Vagina (tissue), 2 donors: Measurements from ENCODE around the gene NCK1. TPM values are rescaled to one million over a fixed set of nuclear protein-coding genes. Genes with fewer than 3 reads are reported as not detected.
A peak's percentile ranks its signal among the peaks of the same experiment; 100 is the strongest.

ENCODE experiments used
- DNase-seq, 2 donors: peaks; one replicate each; pipeline ENCODE4 v3.0.0-alpha.2; 2017; ENCODE audit errors: extremely low spot score in 2 of 2
- H3K27ac ChIP-seq: fragments of 200-600 bp; sonication (generic); one replicate; pipeline ENCODE4 v1.5.1; 2019
- H3K27me3 ChIP-seq: fragments of 200-600 bp; sonication (generic); one replicate; pipeline ENCODE4 v1.5.1; 2019
- H3K36me3 ChIP-seq, 2 donors: fragments of 200-600 bp; sonication (generic); one replicate each; pipeline ENCODE4 v1.5.1; 2017 to 2019
- H3K4me1 ChIP-seq: fragments of 200-600 bp; sonication (generic); one replicate; pipeline ENCODE4 v1.5.1; 2019
- H3K4me3 ChIP-seq, 2 donors: fragments of 200-600 bp; sonication (generic); 1 replicate in 1 of 2; 2 replicates in 1 of 2; pipeline ENCODE4 v1.5.1; 2016 to 2019
- H3K9me3 ChIP-seq: fragments of 200-600 bp; sonication (generic); one replicate; pipeline ENCODE4 v1.5.1; 2019
- POLR2A ChIP-seq, 2 donors: fragments of 450-650 bp; IDR thresholded peaks; one replicate each; pipeline ENCODE4 v1.6.1; 2017; ENCODE audit warnings: antibody characterized with exemption in 2 of 2, mild to moderate bottlenecking in 2 of 2, moderate library complexity in 2 of 2
- POLR2AphosphoS5 ChIP-seq, 2 donors: sonication (generic); formaldehyde crosslinking; IDR thresholded peaks; one replicate each; pipeline ENCODE4 v1.9.0; 2017; ENCODE audit warnings: antibody characterized with exemption in 2 of 2, mild to moderate bottlenecking in 2 of 2, low read depth in 1 of 2; ENCODE audit not compliant: insufficient read depth in 1 of 2
- intact Hi-C: fragments of 100-400 bp; cut with DNase I; formaldehyde crosslinking; loops from one replicate; pipeline ENCODE4 v1.15.1; 2023
- total RNA-seq: library from RNA; depleted of rRNA; stranded (reverse); fragments of >200 nt; gene quantifications from one replicate; pipeline ENCODE4 v1.2.3, GENCODE V29; 2016
- TF ChIP-seq, protein P1 (sequence below), 3 experiments: fragments of 450-650 bp in 2 of 3; fragments of 200-600 bp in 1 of 3; sonication (generic) in 1 of 3; IDR thresholded peaks; one replicate each; pipeline ENCODE4 v1.5.1; 2017 to 2019; ENCODE audit warnings: antibody characterized with exemption in 3 of 3, mild to moderate bottlenecking in 2 of 3, moderate library complexity in 2 of 3

Gene NCK1
- total RNA-seq, 1 donor from 2014 or later, result 45.7 TPM

DNA sequence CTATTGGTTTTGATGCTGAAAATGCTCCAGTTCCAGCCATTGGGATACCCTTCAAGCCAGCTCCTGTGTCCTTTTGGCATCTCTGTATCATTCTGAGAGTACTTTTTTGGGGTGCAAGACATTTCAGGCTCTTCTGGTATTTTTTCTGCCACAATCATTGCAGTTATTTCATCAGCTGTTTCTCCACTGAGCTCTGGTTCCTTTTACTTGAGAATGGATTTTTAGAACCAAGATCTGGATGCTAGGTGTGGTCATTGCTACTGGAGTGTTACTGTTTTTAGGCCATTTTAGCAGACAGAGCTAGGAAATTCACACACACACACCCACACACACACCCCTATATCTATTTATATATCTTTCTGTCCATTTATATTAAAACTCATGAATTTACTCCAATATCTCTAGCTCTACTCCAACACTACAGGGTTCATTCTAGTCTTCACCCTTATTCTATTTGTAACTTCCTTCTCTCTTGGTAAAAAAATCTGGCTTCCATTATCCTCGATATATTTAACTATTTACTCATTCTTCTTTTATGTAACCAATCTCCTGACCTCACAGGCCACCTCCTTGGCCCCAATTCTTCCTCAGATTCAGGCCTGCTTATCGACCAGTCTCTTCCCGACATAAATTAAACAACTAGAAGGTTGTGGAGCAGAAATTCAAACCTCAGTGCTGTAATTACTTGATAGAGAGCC lies 26.0 kb upstream of the NCK1 start:
- intact Hi-C loops, result no loop called here
- TF ChIP-seq, protein P1, sequence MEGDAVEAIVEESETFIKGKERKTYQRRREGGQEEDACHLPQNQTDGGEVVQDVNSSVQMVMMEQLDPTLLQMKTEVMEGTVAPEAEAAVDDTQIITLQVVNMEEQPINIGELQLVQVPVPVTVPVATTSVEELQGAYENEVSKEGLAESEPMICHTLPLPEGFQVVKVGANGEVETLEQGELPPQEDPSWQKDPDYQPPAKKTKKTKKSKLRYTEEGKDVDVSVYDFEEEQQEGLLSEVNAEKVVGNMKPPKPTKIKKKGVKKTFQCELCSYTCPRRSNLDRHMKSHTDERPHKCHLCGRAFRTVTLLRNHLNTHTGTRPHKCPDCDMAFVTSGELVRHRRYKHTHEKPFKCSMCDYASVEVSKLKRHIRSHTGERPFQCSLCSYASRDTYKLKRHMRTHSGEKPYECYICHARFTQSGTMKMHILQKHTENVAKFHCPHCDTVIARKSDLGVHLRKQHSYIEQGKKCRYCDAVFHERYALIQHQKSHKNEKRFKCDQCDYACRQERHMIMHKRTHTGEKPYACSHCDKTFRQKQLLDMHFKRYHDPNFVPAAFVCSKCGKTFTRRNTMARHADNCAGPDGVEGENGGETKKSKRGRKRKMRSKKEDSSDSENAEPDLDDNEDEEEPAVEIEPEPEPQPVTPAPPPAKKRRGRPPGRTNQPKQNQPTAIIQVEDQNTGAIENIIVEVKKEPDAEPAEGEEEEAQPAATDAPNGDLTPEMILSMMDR (IDR thresholded peaks at IDR 0.05), result no peak
- TF ChIP-seq POLR2A (IDR thresholded peaks at IDR 0.05) (no peak), POLR2AphosphoS5 (IDR thresholded peaks at IDR 0.05; ENCODE audit: insufficient read depth in 1 of 2, low read depth in 1 of 2) (no peak)
- no peak overlapping the region for H3K4me3 ChIP-seq
- no peaks in the 10 kb centered on the region for H3K27me3 ChIP-seq
- no peak overlapping the region for H3K27ac ChIP-seq
- H3K36me3 ChIP-seq, result no peaks in the 10 kb centered on the region
- no peak for DNase-seq
- H3K4me1 ChIP-seq, result peaks cover 17% of the 10 kb centered on the region
- H3K9me3 ChIP-seq, result no peaks in the 10 kb centered on the region

GRCh38 chr3:136836511-136837156 lies 25.4 kb upstream of the NCK1 start:
- Histone ChIP-seq H3K4me1 (peaks cover 17% of the 10 kb centered on the region), H3K27ac (no peak overlapping the region)
- intact Hi-C loops, result no loop called here

GRCh38 chr3:136838641-136839555 lies 23.1 kb upstream of the NCK1 start:
- Histone ChIP-seq H3K4me3 (no peak overlapping the region), H3K4me1 (peaks cover 17% of the 10 kb centered on the region), H3K27me3 (no peaks in the 10 kb centered on the region), H3K27ac (no peak overlapping the region), H3K9me3 (no peaks in the 10 kb centered on the region), H3K36me3 (no peaks in the 10 kb centered on the region)
- DNase-seq, result no peak
- intact Hi-C loops, result no loop called here
- TF ChIP-seq POLR2AphosphoS5 (IDR thresholded peaks at IDR 0.05; ENCODE audit: insufficient read depth in 1 of 2, low read depth in 1 of 2) (peak in 1 of 2 donors; percentile 46), POLR2A (IDR thresholded peaks at IDR 0.05) (no peak)
- TF ChIP-seq, protein P1 (IDR thresholded peaks at IDR 0.05), result no peak

More at GRCh38 chr3:136836511-136837156, 25.4 kb upstream of the NCK1 start:
- Histone ChIP-seq H3K27me3 (no peaks in the 10 kb centered on the region), H3K4me3 (no peak overlapping the region), H3K36me3 (no peaks in the 10 kb centered on the region), H3K9me3 (no peaks in the 10 kb centered on the region)
- TF ChIP-seq POLR2A (IDR thresholded peaks at IDR 0.05), result no peak
- TF ChIP-seq POLR2AphosphoS5 (IDR thresholded peaks at IDR 0.05; ENCODE audit: insufficient read depth in 1 of 2, low read depth in 1 of 2), result no peak
- TF ChIP-seq, protein P1 (IDR thresholded peaks at IDR 0.05), result no peak
- DNase-seq, result no peak

DNA sequence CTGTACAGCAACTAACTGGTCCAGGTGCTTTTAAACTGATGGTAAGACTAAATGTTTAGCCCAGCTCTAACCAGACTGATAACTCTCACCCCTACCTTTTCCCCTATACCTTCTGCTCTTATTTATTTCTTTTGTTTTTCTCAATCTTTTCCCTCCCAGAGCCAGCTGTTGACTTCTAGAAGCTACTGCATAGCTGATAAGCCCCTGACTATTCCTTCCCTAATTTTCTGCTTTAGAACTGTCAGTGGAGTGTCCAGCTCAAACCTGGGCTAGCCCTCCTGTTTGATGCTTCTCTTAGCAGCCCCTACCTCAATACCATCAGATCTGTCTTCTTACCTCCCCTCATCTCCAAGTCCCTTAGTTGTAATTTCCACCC lies 22.5 kb upstream of the NCK1 start:
- no peak for TF ChIP-seq POLR2A (IDR thresholded peaks at IDR 0.05)
- TF ChIP-seq, protein P1 (IDR thresholded peaks at IDR 0.05), result no peak
- H3K4me1 ChIP-seq, result peaks cover 17% of the 10 kb centered on the region
- H3K36me3 ChIP-seq, result no peaks in the 10 kb centered on the region
- no peaks in the 10 kb centered on the region for H3K9me3 ChIP-seq
- DNase-seq, result no peak
- no peak overlapping the region for H3K27ac ChIP-seq
- intact Hi-C loops, result no loop called here
- no peak overlapping the region for H3K4me3 ChIP-seq
- H3K27me3 ChIP-seq, result no peaks in the 10 kb centered on the region
